SK-N-SH treated with all-trans-retinoic acid at 6 μM for 48 hours (cell line): ENCODE data around the gene SLC15A1.

Experiments used
- ATAC-seq: fragments of 200-7000 bp; cut with Tn5 transposase; 3 replicates; pipeline ENCODE4 v1.9.1; 2020; ENCODE audit warnings: mild to moderate bottlenecking, moderate library complexity
- ARNTL ChIP-seq: fragments of 450-650 bp; formaldehyde crosslinking; IDR thresholded peaks from 2 replicates; pipeline ENCODE4 v1.5.0; 2020; ENCODE audit warnings: low read depth, mild to moderate bottlenecking, moderate library complexity, borderline replicate concordance
- BACH2 ChIP-seq: fragments of 250-450 bp; sonication (Bioruptor Pico); IDR thresholded peaks from 2 replicates; pipeline ENCODE4 v1.9.0; 2021; ENCODE audit warnings: mild to moderate bottlenecking, borderline replicate concordance
- CSDC2 ChIP-seq: fragments of 250-450 bp; sonication (Bioruptor Pico); IDR thresholded peaks from 2 replicates; pipeline ENCODE4 v1.5.0; 2020; ENCODE audit warnings: mild to moderate bottlenecking, moderate library complexity
- CSRNP3 ChIP-seq: fragments of 250-450 bp; sonication (Bioruptor Pico); IDR thresholded peaks from 2 replicates; pipeline ENCODE4 v1.5.1; 2021; ENCODE audit warnings: mild to moderate bottlenecking, moderate library complexity
- ESRRG ChIP-seq: fragments of 250-450 bp; sonication (Bioruptor Pico); IDR thresholded peaks from 2 replicates; pipeline ENCODE4 v1.6.1; 2021; ENCODE audit warnings: mild to moderate bottlenecking
- GLIS3 ChIP-seq: fragments of 250-450 bp; sonication (Bioruptor Pico); IDR thresholded peaks from 2 replicates; pipeline ENCODE4 v1.5.0; 2020; ENCODE audit warnings: mild to moderate bottlenecking, moderate library complexity
- ISL1 ChIP-seq: fragments of 250-450 bp; sonication (Bioruptor Pico); IDR thresholded peaks from 2 replicates; pipeline ENCODE4 v2.1.2; 2022; ENCODE audit warnings: mild to moderate bottlenecking, moderate library complexity
- OSR1 ChIP-seq: fragments of 250-450 bp; sonication (Bioruptor Pico); IDR thresholded peaks from 2 replicates; pipeline ENCODE4 v1.8.0; 2022; ENCODE audit warnings: moderate library complexity, mild to moderate bottlenecking, inconsistent platforms
- PPARA ChIP-seq: fragments of 250-450 bp; sonication (Bioruptor Pico); IDR thresholded peaks from 2 replicates; pipeline ENCODE4 v1.5.0; 2020; ENCODE audit warnings: mild to moderate bottlenecking, borderline replicate concordance
- SNAI2 ChIP-seq: fragments of 250-450 bp; sonication (Bioruptor Pico); IDR thresholded peaks from 2 replicates; pipeline ENCODE4 v1.5.0; 2020; ENCODE audit warnings: mild to moderate bottlenecking, moderate library complexity
- TCF4 ChIP-seq: fragments of 250-450 bp; sonication (Bioruptor Pico); IDR thresholded peaks from 2 replicates; pipeline ENCODE4 v1.8.0; 2021; ENCODE audit warnings: mild to moderate bottlenecking, moderate library complexity, borderline replicate concordance
- TOX ChIP-seq: fragments of 250-450 bp; sonication (Bioruptor Pico); IDR thresholded peaks from 2 replicates; pipeline ENCODE4 v1.8.0; 2021; ENCODE audit warnings: mild to moderate bottlenecking, moderate library complexity, borderline replicate concordance
- TSHZ2 ChIP-seq: fragments of 250-450 bp; sonication (Bioruptor Pico); IDR thresholded peaks from 2 replicates; pipeline ENCODE4 v1.5.0; 2020; ENCODE audit warnings: mild to moderate bottlenecking, moderate library complexity
- ZC3H10 ChIP-seq: fragments of 250-450 bp; sonication (Bioruptor Pico); IDR thresholded peaks from 2 replicates; pipeline ENCODE4 v1.5.1; 2021; ENCODE audit warnings: mild to moderate bottlenecking, moderate library complexity
- ZFP3 ChIP-seq: fragments of 250-450 bp; sonication (Bioruptor Pico); IDR thresholded peaks from 2 replicates; pipeline ENCODE4 v1.5.0; 2020; ENCODE audit warnings: mild to moderate bottlenecking, moderate library complexity
- ZFP30 ChIP-seq: fragments of 450-650 bp; formaldehyde crosslinking; IDR thresholded peaks from 2 replicates; pipeline ENCODE4 v1.5.0; 2022; ENCODE audit warnings: mild to moderate bottlenecking, moderate library complexity
- ZNF565 ChIP-seq: fragments of 450-650 bp; formaldehyde crosslinking; conservative IDR thresholded peaks from 2 replicates; pipeline ENCODE4 v1.5.0; 2020; ENCODE audit warnings: low read depth, mild to moderate bottlenecking, moderate library complexity
- ZNF70 ChIP-seq: fragments of 450-650 bp; formaldehyde crosslinking; IDR thresholded peaks from 2 replicates; pipeline ENCODE4 v1.5.0; 2020; ENCODE audit warnings: mild to moderate bottlenecking, moderate library complexity
- ZNF8 ChIP-seq: fragments of 450-650 bp; formaldehyde crosslinking; IDR thresholded peaks from 2 replicates; pipeline ENCODE4 v1.5.0; 2020; ENCODE audit warnings: mild to moderate bottlenecking, moderate library complexity
- TF ChIP-seq, protein P1 (sequence below): fragments of 250-450 bp; sonication (Bioruptor Pico); IDR thresholded peaks from 2 replicates; pipeline ENCODE4 v1.5.1; 2020; ENCODE audit warnings: low read depth, mild to moderate bottlenecking, moderate library complexity
- TF ChIP-seq, protein P2 (sequence below): fragments of 250-450 bp; sonication (Bioruptor Pico); IDR thresholded peaks from 2 replicates; pipeline ENCODE4 v1.8.0; 2021; ENCODE audit warnings: low read depth, mild to moderate bottlenecking, moderate library complexity, borderline replicate concordance
- TF ChIP-seq, protein P3 (sequence below): fragments of 250-450 bp; sonication (Bioruptor Pico); IDR thresholded peaks from 2 replicates; pipeline ENCODE4 v1.8.0; 2020; ENCODE audit warnings: mild to moderate bottlenecking, moderate library complexity, borderline replicate concordance

SLC15A1 gene

DNA sequence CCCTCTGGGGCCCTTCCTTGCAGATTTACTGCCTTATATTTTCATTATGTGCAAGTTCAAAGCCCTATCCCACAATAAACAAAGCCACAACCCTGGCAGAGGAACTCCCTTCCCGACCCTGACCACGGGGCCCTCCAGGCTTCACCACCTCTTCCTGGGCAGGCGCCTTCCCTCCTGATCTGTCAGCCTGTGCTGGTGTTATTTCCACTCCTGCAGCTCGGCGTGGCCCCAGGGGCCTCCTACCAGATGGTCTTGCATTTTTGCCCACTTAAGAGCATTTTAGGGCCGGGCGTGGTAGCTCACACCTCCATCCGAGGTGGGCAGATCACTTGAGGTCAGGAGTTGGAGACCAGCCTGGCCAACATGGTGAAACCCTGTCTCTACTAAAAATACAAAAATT lies 22.8 kb downstream of the SLC15A1 start:
- TF ChIP-seq, protein P1, sequence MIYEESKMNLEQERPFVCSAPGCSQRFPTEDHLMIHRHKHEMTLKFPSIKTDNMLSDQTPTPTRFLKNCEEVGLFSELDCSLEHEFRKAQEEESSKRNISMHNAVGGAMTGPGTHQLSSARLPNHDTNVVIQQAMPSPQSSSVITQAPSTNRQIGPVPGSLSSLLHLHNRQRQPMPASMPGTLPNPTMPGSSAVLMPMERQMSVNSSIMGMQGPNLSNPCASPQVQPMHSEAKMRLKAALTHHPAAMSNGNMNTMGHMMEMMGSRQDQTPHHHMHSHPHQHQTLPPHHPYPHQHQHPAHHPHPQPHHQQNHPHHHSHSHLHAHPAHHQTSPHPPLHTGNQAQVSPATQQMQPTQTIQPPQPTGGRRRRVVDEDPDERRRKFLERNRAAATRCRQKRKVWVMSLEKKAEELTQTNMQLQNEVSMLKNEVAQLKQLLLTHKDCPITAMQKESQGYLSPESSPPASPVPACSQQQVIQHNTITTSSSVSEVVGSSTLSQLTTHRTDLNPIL = no peak
- TF ChIP-seq TOX (CRISPR knock-in tag) (no peak), SNAI2 (CRISPR knock-in tag) (no peak), ZNF565 (no peak), BACH2 (CRISPR knock-in tag) (no peak), GLIS3 (no peak), ZFP3 (CRISPR knock-in tag) (no peak), TSHZ2 (CRISPR knock-in tag) (no peak), CSDC2 (CRISPR knock-in tag) (no peak), OSR1 (CRISPR knock-in tag) (no peak), ZC3H10 (CRISPR knock-in tag) (no peak), ZNF70 (CRISPR knock-in tag) (no peak), ARNTL (CRISPR knock-in tag) (no peak), PPARA (no peak), ESRRG (CRISPR knock-in tag) (no peak), TCF4 (CRISPR knock-in tag) (no peak), ISL1 (CRISPR knock-in tag) (no peak)
- TF ChIP-seq, protein P2, sequence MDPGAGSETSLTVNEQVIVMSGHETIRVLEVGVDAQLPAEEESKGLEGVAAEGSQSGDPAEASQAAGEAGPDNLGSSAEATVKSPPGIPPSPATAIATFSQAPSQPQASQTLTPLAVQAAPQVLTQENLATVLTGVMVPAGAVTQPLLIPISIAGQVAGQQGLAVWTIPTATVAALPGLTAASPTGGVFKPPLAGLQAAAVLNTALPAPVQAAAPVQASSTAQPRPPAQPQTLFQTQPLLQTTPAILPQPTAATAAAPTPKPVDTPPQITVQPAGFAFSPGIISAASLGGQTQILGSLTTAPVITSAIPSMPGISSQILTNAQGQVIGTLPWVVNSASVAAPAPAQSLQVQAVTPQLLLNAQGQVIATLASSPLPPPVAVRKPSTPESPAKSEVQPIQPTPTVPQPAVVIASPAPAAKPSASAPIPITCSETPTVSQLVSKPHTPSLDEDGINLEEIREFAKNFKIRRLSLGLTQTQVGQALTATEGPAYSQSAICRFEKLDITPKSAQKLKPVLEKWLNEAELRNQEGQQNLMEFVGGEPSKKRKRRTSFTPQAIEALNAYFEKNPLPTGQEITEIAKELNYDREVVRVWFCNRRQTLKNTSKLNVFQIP (CRISPR knock-in tag) = no peak
- TF ChIP-seq, protein P3, sequence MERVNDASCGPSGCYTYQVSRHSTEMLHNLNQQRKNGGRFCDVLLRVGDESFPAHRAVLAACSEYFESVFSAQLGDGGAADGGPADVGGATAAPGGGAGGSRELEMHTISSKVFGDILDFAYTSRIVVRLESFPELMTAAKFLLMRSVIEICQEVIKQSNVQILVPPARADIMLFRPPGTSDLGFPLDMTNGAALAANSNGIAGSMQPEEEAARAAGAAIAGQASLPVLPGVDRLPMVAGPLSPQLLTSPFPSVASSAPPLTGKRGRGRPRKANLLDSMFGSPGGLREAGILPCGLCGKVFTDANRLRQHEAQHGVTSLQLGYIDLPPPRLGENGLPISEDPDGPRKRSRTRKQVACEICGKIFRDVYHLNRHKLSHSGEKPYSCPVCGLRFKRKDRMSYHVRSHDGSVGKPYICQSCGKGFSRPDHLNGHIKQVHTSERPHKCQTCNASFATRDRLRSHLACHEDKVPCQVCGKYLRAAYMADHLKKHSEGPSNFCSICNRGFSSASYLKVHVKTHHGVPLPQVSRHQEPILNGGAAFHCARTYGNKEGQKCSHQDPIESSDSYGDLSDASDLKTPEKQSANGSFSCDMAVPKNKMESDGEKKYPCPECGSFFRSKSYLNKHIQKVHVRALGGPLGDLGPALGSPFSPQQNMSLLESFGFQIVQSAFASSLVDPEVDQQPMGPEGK (CRISPR knock-in tag) = no peak
- no peak for ATAC-seq

GRCh38 chr13:98722958-98723357 lies 29.5 kb downstream of the SLC15A1 start:
- no peak for ATAC-seq
- TF ChIP-seq TCF4 (CRISPR knock-in tag) = no peak
- TF ChIP-seq ZNF70 (CRISPR knock-in tag) = no peak
- TF ChIP-seq ZFP30 = no peak
- TF ChIP-seq ZNF8 (CRISPR knock-in tag) = no peak
- TF ChIP-seq, all 23 proteins: peak for 0

DNA sequence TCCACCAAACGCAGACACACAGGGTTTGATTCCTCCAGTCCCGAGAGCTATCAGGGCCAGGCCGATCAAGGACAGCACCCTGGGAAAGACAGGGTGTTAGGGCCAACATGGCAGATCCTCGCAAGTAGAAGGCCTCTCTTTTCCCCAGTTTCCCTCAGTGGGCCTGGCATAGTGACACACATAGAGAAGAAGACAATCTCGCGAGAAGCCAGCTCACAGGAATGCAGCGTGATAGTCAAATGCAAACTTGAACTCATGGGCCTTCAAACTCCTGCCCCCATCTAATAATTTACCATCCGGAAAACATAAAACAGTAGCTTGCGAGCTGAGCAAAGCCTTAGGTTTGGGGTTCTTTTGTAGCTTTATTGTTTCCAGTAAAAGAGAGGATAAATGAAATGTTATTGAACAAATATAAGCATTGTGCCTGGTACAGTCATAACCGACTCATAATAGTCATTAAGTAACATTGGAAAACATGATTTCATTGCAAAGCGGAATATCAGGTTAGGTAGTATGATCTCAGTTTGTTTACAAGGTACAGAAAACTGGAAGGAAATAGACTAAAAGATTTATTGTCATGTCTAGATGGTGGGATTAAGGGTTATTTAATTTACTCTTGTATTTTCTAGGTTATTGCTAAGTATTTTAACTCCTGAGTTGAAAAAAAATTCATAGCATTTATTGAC lies 30.5 kb downstream of the SLC15A1 start:
- ATAC-seq = no peak
- no peak for TF ChIP-seq ISL1 (CRISPR knock-in tag)
- TF ChIP-seq TOX (CRISPR knock-in tag) = no peak
- TF ChIP-seq GLIS3 = no peak
- TF ChIP-seq, all 23 proteins: peak for 0

- TF ChIP-seq CSRNP3 (CRISPR knock-in tag) = no peak
- TF ChIP-seq GLIS3 = no peak
- TF ChIP-seq ZFP3 (CRISPR knock-in tag) = no peak
- TF ChIP-seq, protein P3 (CRISPR knock-in tag) = no peak
- TF ChIP-seq, protein P2 (CRISPR knock-in tag) = no peak
- no peak for TF ChIP-seq TOX (CRISPR knock-in tag)
- no peak for ATAC-seq
Observed at GRCh38 chr13:98719527-98720250, 32.8 kb downstream of the SLC15A1 start.
